ENCODE measurements around the gene ASTN1.

- TF ChIP-seq CTCF (conservative IDR thresholded peaks at IDR 0.05; ENCODE audit: low read length) = no peak
- no peak for TF ChIP-seq EZH2phosphoT487 (IDR thresholded peaks at IDR 0.05; ENCODE audit: borderline replicate concordance, low read depth, low read length)
These were observed 348.9 kb downstream of the ASTN1 start for GRCh38 chr1:176815621-176816020.

All from OCI-LY7 (cell line).